Stimulated activated CD8-positive, alpha-beta memory T cell treated with anti-CD3 and anti-CD28 coated beads, Interleukin-15, amount 100 ng/mL, for 24 hours (primary cell): ENCODE measurements around the gene IGF2BP1.
"Not testable (repeated sequence)": the region's sequence is repeated elsewhere in the genome, so short reads cannot be mapped to it uniquely, and the experiment has no call there.

Experiments
- DNase-seq: peaks from one replicate; pipeline ENCODE4 v3.0.0-alpha.2; 2020; ENCODE audit warnings: low read depth

Gene IGF2BP1

GRCh38 chr17:49054342-49055092 is 57.3 kb downstream of the IGF2BP1 start:
- DNase-seq: no peak

DNA sequence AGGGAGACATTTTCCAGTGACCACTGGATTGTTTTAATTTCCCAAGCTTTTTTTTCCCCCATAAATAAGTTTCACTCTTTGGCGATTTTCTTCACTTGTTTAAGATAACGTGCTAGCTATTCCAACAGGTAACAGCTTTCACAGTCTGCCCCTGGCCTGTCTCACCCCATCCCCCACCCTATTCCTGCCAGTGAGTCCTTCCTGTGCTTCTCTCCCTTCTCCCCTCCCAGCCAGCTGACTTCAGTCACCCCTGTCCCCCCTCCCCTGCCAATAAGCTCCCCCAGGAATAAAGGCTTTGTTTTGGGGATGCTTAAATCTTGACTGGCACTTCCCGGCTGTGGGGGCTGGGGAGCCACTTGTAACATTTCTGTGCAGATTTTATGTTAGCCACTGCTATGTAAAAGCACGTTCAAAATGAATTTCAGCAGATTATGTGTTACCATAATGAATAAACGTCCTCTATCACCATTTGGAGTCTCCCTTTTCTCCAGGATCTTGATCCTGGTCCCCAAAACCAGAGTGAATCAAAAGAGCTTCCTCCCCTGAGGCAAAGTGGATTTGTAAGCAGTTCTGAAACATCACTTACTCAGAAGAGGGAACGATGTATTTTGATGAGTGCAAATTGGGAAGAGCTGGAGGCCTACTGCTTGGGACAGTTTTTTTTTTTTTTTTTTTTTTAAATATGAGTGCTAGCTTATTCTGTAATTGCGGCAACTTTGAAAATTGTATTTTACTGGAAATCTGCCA is 58.2 kb downstream of the IGF2BP1 start:
- no peak for DNase-seq

GRCh38 chr17:49061524-49061943 is 64.3 kb downstream of the IGF2BP1 start:
- DNase-seq: no peak

GRCh38 chr17:49063652-49064051 is 66.5 kb downstream of the IGF2BP1 start:
- DNase-seq: no peak

GRCh38 chr17:49067163-49067562 is 70.0 kb downstream of the IGF2BP1 start:
- DNase-seq: no peak

DNA sequence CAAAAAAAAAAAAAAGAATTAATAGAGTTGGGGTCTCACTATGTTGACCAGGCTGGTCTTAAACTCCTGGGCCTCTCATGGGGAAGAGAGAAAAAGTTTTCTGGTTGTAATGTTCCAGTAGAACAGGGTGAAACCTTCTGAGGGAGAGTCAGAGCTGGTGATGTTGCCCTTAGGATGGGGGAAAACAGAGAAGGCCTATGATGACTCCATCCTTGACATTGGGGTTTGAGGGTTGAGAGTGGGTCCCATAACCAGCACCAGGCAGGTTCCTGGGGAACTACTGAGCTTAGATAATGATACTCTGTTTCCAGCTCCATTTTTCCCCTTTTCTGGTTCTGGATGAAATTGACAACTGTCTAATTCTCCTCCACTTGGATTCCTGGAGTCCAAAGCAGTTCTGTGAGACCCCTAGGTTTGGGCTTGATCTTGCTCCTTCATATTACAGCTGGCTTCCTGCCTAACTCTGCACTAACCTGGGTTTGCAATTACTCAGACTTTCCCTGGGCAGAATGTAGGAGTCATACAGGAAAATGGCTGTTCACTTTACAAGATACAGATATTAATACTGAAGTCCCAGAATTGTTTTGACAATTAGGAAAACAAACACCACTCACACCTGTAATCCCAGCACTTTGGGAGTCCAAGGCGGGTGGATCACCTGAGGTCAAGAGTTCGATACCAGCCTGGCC is 72.5 kb downstream of the IGF2BP1 start:
- no peak for DNase-seq

- no peak for DNase-seq
Measured at GRCh38 chr17:49071106-49071505, 73.9 kb downstream of the IGF2BP1 start.

DNA sequence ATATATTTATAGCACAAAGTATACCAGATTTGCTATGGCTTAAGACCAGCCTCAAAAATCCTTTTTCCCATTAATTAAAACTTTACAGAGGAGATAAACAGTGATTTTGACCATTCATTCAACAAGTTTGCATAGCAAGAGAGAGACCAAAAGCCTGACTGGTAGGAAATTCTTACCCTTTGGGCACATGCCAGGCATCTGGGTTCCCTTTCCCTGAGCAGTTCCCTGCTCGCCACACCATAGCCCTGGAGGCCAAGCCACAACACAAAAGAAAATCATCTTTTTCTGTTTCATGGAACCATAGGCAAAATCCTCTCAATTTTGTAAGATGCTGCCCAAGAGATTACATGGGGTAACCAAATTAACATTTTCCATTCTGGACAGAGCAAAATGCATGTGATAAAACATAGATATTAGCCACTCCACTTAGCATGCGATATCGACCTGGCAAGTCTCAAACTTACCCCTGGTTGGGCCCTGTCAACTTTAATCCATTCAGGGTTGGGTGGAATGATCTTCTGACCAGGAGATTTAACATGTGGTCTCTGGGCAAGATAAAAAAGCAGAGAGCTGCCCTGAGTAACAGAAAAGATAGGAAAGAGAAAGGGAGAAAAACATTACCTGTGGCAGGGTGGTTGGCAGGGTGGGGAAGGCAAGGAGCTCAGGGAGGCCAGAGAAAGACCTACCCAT is 77.8 kb downstream of the IGF2BP1 start:
- DNase-seq: no peak

DNA sequence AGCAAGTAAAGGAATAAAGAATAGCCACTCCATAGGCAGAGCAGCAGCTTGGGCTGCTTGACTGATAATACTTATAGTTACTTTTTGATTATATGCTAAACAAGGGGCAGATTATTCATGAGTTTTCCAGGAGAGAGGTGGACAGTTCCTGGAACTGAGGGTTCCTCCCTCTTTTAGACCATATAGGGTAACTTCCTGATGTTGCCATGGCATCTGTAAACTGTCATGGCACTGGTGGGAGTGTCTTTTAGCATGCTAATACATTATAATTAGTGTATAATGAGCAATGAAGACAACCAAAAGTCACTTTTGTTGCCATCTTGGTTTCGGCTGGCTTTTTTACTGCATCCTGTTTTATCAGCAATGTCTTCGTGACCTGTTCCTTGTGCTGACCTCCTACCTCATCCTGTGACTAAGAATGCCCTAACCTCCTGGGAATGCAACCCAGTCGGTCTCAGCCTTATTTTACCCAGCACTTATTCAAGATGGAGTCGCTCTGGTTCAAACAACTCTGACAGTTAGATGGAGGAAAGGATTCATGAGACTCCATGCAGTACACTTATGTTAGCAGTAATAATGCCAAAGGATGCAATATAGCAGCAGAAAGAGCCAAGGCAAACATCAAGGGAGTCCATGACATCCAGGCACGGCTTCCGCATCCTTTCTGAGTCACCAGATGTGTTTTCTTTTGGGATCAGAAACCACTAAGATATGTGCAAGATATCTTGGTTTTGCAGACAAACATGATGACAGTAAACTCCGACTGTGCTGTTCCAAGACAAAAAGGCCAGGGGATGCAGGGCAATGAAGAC is 79.6 kb downstream of the IGF2BP1 start:
- DNase-seq: no peak

DNA sequence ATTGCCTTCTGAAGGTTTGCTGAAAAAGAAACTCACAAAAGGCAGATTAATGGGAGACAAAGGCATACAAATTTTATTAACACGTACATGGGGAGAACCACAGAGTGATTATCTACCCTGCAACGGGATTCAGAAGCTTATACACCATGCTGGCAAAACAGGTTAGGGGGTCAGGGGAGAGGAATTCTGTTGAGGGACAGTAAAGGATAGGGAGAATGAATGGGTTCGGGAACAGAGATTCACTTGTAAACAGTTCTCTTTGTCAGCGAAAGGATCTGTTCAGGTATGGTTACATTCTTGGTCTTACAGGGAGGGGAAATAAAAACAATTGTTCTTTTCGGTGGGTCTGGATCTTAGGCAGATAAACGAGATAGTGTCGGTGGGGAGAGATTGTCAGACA is 81.1 kb downstream of the IGF2BP1 start:
- DNase-seq: no peak

GRCh38 chr17:49079840-49080663 is 82.9 kb downstream of the IGF2BP1 start:
- DNase-seq: no peak

- no peak for DNase-seq
Measured at GRCh38 chr17:49082231-49082630, 85.0 kb downstream of the IGF2BP1 start.

DNA sequence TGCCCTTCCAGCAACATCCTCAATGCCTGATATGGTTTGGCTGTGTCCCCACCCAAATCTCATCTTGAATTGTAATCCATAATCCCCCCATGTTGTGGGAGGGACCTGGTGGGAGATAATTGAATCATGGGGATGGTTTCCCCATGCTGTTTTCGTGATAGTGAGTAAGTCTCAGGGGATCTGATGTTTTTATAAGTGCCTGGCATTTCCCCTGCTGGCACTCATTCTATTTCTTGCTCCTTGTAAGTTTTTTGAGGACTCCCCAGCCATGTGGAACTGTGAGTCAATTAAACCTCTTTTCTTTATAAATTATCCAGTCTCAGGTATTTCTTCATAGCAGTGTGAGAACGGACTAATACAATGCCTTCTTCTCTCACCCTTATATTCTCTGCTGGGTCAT is 87.9 kb downstream of the IGF2BP1 start:
- DNase-seq: not testable (repeated sequence)

- DNase-seq: no peak
Measured at GRCh38 chr17:49085565-49086315, 88.6 kb downstream of the IGF2BP1 start.

DNA sequence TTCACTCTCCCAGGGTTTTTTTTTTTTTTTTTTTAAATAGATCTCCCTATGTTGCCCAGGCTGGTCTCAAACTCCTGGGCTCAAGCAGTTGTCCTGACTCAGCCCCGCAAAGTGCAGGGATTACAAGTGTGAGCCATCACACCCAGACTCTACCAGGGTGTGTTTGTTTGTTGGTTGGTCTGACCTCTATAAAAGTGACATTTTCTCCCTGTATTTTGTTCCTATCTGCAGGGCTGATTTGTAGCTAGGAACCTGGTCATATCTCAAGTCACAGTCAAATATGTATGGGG is 89.1 kb downstream of the IGF2BP1 start:
- DNase-seq: no peak

DNA sequence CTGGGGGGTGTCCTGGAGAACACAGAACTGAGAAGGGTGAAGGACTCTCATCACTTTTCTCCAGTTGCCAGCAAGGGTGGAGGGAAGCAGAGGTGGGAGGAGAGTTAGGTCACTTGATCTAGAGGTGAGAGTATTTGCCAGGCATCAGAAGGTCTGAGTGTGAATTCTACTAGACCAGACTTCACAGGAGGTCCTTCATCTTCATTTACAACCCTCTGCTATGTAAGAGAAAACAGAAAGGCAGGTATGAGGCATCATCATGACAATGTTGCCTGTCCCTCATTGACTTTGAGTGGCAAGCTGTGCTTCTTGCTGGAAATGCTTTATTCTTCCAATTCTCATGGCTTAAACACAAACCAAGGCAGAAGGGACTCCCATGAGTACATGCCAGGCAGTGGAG is 89.5 kb downstream of the IGF2BP1 start:
- DNase-seq: no peak

DNA sequence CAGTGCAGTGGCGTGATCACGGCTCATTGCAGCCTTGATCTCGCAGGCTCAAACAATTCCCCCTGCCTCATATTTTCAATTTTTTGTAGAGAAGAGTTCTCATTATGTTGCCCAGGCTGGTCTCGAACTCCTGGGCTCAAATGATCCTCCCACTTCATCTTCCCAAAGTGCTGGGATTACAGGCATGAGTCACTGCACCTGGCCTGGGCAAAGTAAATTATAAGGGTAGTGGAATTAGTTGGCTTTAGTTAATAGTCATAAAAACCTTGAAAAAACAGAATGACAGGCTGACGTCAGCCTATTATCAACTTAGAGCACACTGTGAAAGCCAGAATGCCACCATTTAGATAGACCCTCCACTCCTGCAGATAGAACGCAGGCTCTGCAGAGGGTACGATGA is 91.9 kb downstream of the IGF2BP1 start:
- DNase-seq: no peak

DNA sequence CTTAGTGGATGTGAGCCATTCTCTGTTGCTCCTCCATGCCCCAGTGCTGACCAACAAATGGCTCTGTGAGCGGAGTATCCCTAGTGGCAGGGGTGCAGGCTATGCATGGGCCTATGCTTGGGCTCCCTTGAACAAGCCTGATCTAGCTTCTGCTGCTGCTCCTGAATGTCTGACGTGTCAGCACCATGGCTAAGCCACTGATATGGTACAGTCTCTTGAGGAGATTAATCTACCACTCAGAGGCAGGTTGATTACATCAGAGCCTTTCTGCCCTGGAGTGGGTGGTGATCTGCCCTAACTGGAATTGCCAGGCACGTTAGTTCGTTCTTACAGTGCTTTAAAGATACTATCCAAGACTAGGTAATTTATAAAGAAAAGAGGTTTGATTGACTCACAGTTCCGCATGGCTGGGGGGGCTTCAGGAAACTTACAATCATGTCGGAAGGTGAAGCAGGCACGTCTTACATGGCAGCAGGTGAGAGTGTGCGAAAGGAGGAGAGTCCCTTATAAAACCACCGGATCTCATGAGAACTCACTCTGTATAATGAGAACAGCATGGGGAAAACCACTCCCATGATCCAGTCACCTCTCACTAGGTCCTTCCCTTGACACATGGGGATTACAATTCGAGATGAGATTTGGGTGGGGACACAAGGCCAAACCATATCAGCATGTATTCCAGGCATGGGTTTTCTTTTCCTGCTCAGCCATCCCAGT is 93.9 kb downstream of the IGF2BP1 start:
- DNase-seq: no peak

DNA sequence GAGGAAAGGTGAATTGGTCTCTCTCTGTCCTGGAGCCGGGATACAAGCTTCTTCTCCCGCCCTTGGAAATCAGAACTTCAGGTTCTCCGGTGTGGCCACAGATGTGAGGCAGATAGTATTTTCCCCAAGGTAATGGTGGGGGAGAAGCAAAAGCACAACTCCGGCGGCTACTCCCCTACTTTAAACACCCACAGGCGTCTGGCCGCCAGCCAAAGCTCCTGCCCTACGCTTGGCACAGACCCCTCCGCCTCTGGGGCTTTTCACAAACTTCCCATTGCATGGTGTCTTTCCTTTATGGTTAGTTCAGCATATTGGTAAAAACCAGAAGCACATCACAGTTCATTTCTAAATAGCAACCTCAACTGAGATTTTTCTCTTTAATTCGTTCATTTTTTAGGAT is 95.9 kb downstream of the IGF2BP1 start:
- DNase-seq: no peak
